IPS DF 6.9 (cell line): ENCODE data around the gene CCK.

Experiments
- DNase-seq: peaks from one replicate; pipeline ENCODE4 v3.0.0-alpha.2; 2013; ENCODE audit warnings: low read depth, low spot score
- H3K27ac ChIP-seq: one replicate; pipeline ENCODE4 v1.5.1; 2013; ENCODE audit warnings: low read length, control low read depth
- H3K27me3 ChIP-seq: 2 replicates; pipeline ENCODE4 v1.6.1; 2013; ENCODE audit warnings: mild to moderate bottlenecking, low read length; ENCODE audit not compliant: control insufficient read depth, insufficient read depth
- H3K36me3 ChIP-seq: 2 replicates; pipeline ENCODE4 v1.6.1; 2013; ENCODE audit warnings: low read length; ENCODE audit not compliant: control insufficient read depth, insufficient read depth
- H3K4me1 ChIP-seq: 2 replicates; pipeline ENCODE4 v1.6.1; 2013; ENCODE audit warnings: low read length; ENCODE audit not compliant: control insufficient read depth, insufficient read depth
- H3K4me3 ChIP-seq: 2 replicates; pipeline ENCODE4 v1.5.1; 2013; ENCODE audit warnings: mild to moderate bottlenecking, low read length
- H3K9me3 ChIP-seq: 2 replicates; pipeline ENCODE4 v1.6.1; 2013; ENCODE audit warnings: low read length, inconsistent platforms; ENCODE audit not compliant: control insufficient read depth, insufficient read depth
- whole genome bisulfite sequencing: extraction: QIAGEN DNeasy Blood & Tissue Kit; methylation state at CpG from one replicate; pipeline ENCODE4 v1.1.7; 2013; ENCODE audit warnings: mixed read lengths, missing lambda C conversion rate; ENCODE audit not compliant: insufficient read length, insufficient coverage; 5-methylcytosine and 5-hydroxymethylcytosine counted together

Gene CCK, protein sequence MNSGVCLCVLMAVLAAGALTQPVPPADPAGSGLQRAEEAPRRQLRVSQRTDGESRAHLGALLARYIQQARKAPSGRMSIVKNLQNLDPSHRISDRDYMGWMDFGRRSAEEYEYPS

DNA sequence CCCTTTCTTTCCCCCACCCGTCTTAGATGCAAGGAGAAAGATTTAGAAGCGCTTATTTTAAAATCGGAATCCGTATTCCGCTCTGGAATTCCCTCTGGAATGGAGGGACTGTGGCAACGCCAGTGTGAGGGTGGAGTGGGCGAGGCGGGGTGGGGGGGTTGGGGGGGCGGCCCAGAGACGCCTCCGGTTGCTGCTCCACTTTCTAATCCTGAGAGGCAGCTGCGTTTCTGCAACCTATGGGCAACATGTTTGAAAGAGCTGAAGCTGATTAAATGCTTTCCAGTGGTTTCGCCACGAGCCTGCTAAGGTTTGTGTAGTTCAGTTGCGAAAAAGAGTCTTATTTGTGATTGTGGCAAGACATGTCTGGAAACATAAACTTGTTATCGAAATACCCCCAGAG, at the start of gene CCK:
Gene CCK, minus strand, starts transcription at position 101 of the 400 bp plus-strand sequence. CDS start 2,555 bp downstream, outside the sequence.
- no peaks in the 10 kb centered on the region for H3K36me3 ChIP-seq
- H3K9me3 ChIP-seq: no peaks in the 10 kb centered on the region
- no CpG with 5 or more reads among the region's 16 CpGs for WGBS

DNA sequence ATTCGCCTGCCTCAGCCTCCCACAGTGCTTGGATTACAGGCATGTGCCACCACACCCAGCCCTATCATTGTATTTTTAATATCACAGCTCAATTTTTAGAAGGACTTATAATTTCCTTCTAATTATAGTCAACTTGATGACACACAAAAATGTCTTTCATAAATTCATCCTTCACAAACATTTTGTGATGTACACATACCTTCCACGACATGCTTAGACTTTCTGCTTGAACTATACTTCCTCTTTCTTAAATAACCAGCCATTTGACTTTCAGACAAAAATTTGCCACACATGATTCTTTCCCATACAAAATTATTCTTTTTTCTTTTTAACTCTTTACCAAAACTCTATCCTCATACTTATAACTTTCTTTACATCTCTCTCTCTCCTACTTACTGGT, 48.4 kb upstream of the CCK start:
- Histone ChIP-seq H3K4me3 (no peak overlapping the region), H3K36me3 (no peaks in the 10 kb centered on the region), H3K27ac (no peak overlapping the region), H3K9me3 (no peaks in the 10 kb centered on the region; the same call in 1 of the 2 replicates), H3K27me3 (no peaks in the 10 kb centered on the region), H3K4me1 (no peaks in the 10 kb centered on the region)
- no peak for DNase-seq
- no CpG with 5 or more reads among the region's 2 CpGs for WGBS

More for the DNA sequence above, at the start of gene CCK:
- peaks cover 8% of the 10 kb centered on the region for H3K27me3 ChIP-seq
- no peaks in the 10 kb centered on the region for H3K4me1 ChIP-seq
- no peak within 1 kb of the TSS for H3K27ac ChIP-seq
- no peak within 1 kb of the TSS for H3K4me3 ChIP-seq
- DNase-seq: no peak

DNA sequence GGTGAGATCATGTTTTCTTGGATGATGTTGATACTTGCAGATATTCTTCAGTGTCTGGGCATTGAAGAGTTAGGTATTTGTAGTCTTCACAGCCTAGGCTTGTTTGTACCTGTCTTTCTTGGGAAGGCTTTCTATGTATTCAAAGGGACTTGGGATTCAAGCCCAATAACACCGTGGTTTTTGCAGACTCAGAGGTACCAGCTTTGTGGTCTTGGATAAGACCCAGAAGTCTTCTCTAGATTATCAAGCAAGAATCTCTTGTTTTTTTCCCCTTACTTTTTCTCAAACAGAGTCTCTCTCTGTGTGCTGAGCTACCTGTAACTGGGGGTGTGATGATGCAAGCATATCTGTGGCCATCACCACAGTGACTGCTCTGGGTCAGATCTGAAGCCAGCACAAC, 42.7 kb upstream of the CCK start:
- Histone ChIP-seq H3K4me3 (no peak overlapping the region), H3K4me1 (no peaks in the 10 kb centered on the region), H3K9me3 (no peaks in the 10 kb centered on the region; the same call in 1 of the 2 replicates), H3K27me3 (no peaks in the 10 kb centered on the region), H3K27ac (no peak overlapping the region), H3K36me3 (no peaks in the 10 kb centered on the region)
- WGBS: no CpG with 5 or more reads among the region's 1 CpG
- DNase-seq: no peak

DNA sequence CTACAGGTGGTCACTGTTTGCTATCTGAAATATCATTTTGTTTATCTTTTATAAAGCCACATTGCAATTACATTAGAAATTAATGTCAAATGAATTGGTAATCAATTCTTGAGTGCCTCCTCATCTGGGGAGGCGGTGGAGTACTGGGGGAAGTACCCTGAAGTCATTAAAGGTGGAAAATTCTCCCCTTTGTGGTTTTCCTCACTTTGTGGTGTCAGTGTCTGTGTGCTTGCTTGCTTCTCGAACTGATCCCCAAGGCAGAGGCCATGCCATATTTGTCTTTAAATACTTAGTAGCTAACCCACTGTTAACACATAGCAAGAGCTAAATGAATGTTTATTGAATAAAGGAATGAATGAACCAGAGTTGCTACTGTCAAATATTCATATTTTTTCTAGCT, 40.5 kb upstream of the CCK start:
- H3K27ac ChIP-seq: no peak overlapping the region
- no peaks in the 10 kb centered on the region for H3K4me1 ChIP-seq
- H3K27me3 ChIP-seq: no peaks in the 10 kb centered on the region
- no peaks in the 10 kb centered on the region for H3K36me3 ChIP-seq
- H3K4me3 ChIP-seq: no peak overlapping the region
- WGBS: no CpG with 5 or more reads among the region's 2 CpGs
- no peak for DNase-seq
- H3K9me3 ChIP-seq: no peaks in the 10 kb centered on the region

DNA sequence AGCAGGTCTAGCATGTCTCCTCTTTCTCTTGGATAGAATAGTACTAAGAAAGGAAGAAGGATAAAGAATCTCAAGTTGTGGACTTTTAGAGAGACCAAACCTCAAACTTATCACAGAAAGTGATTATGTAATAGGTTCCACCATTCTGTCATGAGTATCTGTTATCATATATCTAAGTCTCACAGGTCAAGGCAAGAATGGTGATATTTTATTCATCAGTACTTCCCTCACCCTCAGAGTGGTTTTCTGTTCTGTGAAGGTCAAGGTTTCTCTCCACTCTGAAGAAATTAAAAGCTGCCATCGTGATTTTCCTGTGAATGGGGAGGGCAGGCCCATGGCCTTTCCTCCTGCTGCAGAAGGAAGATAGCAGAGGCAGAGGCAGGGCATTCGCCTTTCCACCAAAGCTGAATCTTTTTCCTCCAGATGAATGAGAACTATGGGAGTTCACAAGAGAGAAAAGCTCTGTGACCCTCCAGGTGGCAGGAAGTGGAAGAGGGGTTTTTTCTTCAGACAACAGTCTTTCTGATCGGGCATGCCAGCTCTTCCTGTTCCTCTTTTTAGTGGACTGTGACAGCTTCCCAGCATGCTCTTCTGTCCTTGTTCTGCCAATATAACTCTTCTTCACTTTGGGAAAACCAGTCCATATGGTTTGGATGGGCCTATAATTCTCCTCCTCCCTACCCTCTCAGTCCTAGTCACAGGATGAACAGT, 37.1 kb upstream of the CCK start:
- WGBS: no CpG with 5 or more reads among the region's 3 CpGs
- Histone ChIP-seq H3K36me3 (no peaks in the 10 kb centered on the region), H3K4me3 (no peak overlapping the region), H3K27me3 (no peaks in the 10 kb centered on the region), H3K27ac (no peak overlapping the region), H3K4me1 (no peaks in the 10 kb centered on the region), H3K9me3 (no peaks in the 10 kb centered on the region)
- no peak for DNase-seq

DNA sequence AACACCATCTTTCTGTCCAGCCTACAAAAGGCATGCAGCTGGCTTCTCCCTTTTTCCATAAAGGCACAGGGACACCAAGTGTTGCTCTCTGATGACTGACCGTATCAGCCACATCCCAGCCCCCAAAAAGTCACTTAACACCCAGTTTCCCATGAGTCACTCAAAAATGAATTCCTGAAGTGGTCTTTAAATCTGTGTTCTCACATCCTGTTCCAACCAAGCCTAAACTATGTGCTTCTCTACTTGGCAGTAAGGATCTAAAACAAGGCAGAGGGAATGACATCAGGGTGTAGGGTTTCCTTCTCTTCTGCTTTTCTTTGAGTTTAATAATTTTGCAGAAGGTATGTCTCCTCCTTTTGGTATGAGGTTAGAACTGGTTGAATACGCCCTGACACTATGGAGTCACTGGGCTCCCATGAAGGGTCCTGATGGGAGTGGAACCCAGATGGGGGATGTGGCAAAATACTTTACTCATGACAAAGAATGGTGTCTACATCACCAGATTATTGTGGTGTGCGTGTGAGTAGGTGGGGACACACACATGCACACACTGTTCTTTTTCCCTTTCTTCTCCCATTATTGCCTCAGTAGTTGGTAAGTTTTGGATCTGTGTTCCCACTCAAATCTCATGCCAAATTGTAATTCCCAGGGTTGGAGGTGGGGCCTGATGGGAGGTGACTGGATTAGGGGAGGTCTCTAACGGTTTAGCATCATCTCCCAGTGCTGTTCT, 35.6 kb upstream of the CCK start:
- Histone ChIP-seq H3K4me3 (no peak overlapping the region), H3K36me3 (no peaks in the 10 kb centered on the region), H3K27me3 (no peaks in the 10 kb centered on the region), H3K9me3 (no peaks in the 10 kb centered on the region), H3K27ac (no peak overlapping the region), H3K4me1 (no peaks in the 10 kb centered on the region)
- WGBS: no CpG with 5 or more reads among the region's 4 CpGs
- DNase-seq: no peak

DNA sequence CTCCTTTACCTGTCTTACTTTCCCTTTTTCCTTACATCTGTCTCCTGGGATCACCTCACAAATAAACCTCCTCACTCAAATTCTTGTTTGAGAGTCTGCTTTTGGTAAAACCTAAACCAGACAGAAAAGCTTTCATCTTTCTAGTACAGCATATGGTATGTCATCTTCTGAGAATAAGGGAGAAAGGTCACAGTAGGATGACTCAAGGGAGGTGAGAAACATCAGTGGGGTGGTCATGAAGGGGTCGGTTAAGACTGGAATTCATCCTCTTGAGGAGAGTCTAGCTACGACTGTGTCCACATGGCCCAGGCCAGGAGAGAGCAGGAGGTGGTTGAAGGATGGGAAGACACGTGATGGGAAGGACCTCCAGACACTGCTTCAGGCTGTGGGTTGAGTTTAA, 34.8 kb upstream of the CCK start:
- WGBS: no CpG with 5 or more reads among the region's 3 CpGs
- no peaks in the 10 kb centered on the region for H3K36me3 ChIP-seq
- no peaks in the 10 kb centered on the region for H3K27me3 ChIP-seq
- no peak overlapping the region for H3K27ac ChIP-seq
- H3K4me1 ChIP-seq: no peaks in the 10 kb centered on the region
- H3K4me3 ChIP-seq: no peak overlapping the region
- no peaks in the 10 kb centered on the region for H3K9me3 ChIP-seq
- no peak for DNase-seq

DNA sequence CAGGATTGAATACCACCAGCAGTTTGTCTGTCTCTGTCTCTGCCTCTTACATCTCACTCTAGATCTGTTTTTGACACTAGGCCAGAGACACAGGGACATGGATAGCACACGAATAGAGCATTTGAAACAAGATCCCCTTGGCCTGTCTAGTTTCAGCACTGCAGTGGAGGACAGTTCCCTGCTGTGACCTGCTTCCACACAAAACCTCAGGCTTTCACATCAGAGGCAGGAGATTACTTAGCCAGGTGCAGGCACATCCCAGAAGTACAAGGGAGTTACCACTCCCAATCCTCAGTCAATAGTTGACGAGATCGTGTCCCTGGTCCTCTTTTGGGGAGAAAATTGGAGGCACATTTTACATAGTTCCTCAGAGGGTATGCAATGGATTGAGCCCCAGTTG, 34.0 kb upstream of the CCK start:
- no CpG with 5 or more reads among the region's 3 CpGs for WGBS
- Histone ChIP-seq H3K27ac (no peak overlapping the region), H3K9me3 (no peaks in the 10 kb centered on the region), H3K4me3 (no peak overlapping the region), H3K27me3 (no peaks in the 10 kb centered on the region), H3K36me3 (no peaks in the 10 kb centered on the region), H3K4me1 (no peaks in the 10 kb centered on the region)
- DNase-seq: peak; percentile 16

DNA sequence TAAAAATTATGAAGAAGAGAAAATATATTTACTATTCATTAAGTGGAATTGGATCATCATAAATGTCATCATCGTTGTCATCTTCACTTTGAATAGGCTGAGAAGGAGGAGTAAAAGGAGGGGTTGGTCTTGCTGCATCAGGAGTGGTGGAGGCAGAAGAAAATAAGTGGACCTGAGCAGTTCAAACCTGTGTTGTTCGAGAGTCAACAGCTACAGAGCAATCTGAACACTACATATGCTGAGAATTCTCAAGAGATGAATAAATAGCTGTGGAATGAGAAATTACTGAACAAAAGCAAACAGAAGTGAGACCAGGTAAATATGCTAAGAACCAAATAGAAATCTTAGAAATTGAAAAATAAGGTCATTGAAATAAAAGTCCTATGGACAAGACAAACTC, 32.3 kb upstream of the CCK start:
- no peak for DNase-seq
- Histone ChIP-seq H3K4me3 (no peak overlapping the region), H3K4me1 (no peaks in the 10 kb centered on the region), H3K27me3 (no peaks in the 10 kb centered on the region), H3K27ac (no peak overlapping the region), H3K36me3 (no peaks in the 10 kb centered on the region), H3K9me3 (no peaks in the 10 kb centered on the region)
- no CpG with 5 or more reads among the region's 2 CpGs for WGBS

DNA sequence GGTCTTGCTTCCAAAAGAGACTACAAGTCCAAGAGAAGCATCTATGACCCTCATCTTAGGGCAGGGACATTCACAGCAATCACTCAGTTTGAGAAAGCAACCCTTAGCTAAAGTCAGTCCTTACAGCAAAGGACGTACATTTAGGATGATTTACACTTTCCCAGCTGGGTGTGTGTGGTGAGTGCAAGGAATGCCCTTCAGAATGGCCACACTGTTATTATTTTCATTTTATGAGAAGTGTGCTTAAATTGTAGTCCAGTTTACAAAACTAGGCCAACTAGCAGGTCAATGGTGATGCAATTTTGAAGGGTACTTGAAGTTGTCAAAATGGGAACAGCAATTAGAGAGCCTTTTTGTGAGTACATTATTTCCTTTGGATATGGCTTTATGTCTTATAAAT, 26.0 kb upstream of the CCK start:
- no peaks in the 10 kb centered on the region for H3K4me1 ChIP-seq

More for the DNA sequence above, 26.0 kb upstream of the CCK start:
- DNase-seq: no peak
- Histone ChIP-seq H3K9me3 (no peaks in the 10 kb centered on the region), H3K4me3 (no peak overlapping the region), H3K27me3 (no peaks in the 10 kb centered on the region), H3K27ac (no peak overlapping the region), H3K36me3 (no peaks in the 10 kb centered on the region)
- no CpG with 5 or more reads among the region's 1 CpG for WGBS
